K562 (cell line): ENCODE measurements around the gene AGAP1. TPM values are rescaled to one million over a fixed set of nuclear protein-coding genes. Genes with fewer than 3 reads are reported as not detected.

Experiments
- ARNT ChIP-seq, 2 experiments: fragments of 450-650 bp; IDR thresholded peaks; 2 replicates each; pipeline ENCODE4 v1.6.1; 2016; ENCODE audit warnings: mild to moderate bottlenecking in 1 of 2
- ATF3 ChIP-seq, 2 experiments: fragments of 450-650 bp in 1 of 2; sonication (generic) in 1 of 2; formaldehyde crosslinking in 1 of 2; IDR thresholded peaks in 1 of 2; conservative IDR thresholded peaks in 1 of 2; 2 replicates each; pipeline versions ENCODE4 v1.6.1 to v1.8.1; 2016 to 2023; ENCODE audit warnings: mild to moderate bottlenecking in 2 of 2, moderate library complexity in 2 of 2, inconsistent platforms in 1 of 2, missing genetic modification reagents in 1 of 2
- CREB5 ChIP-seq: fragments of 250-450 bp; sonication (Bioruptor Pico); IDR thresholded peaks from 2 replicates; pipeline ENCODE4 v1.5.0; 2020; ENCODE audit warnings: mild to moderate bottlenecking
- CUX1 ChIP-seq: fragments of 200-800 bp; sonication (Bioruptor generic); IDR thresholded peaks from 2 replicates; pipeline ENCODE4 v1.6.1; 2016; ENCODE audit warnings: missing genetic modification characterization, missing compliant biosample characterization
- FOS ChIP-seq: IDR thresholded peaks from 3 replicates; pipeline ENCODE4 v1.6.1; 2011; ENCODE audit not compliant: insufficient read length; ENCODE audit errors: extremely low read depth
- HDAC2 ChIP-seq: fragments of 450-650 bp; IDR thresholded peaks from 2 replicates; pipeline ENCODE4 v1.6.1; 2016; ENCODE audit warnings: mild to moderate bottlenecking
- JUN ChIP-seq, 2 experiments: sonication (generic) in 1 of 2; formaldehyde crosslinking in 1 of 2; IDR thresholded peaks; 2 replicates each; pipeline versions ENCODE4 v1.6.1 to v1.8.0; 2012 to 2022; ENCODE audit warnings: borderline replicate concordance in 2 of 2, mild to moderate bottlenecking in 2 of 2, improper control_type of control experiment in 1 of 2, low read depth in 1 of 2, low read length in 1 of 2, missing genetic modification reagents in 1 of 2
- L3MBTL2 ChIP-seq: fragments of 450-650 bp; IDR thresholded peaks from 2 replicates; pipeline ENCODE4 v1.6.1; 2016; ENCODE audit warnings: mild to moderate bottlenecking, moderate library complexity
- MAFG ChIP-seq: fragments of 450-650 bp; conservative IDR thresholded peaks from 2 replicates; pipeline ENCODE4 v1.6.1; 2016; ENCODE audit warnings: missing genetic modification characterization, missing compliant biosample characterization
- MITF ChIP-seq: IDR thresholded peaks from 2 replicates; pipeline ENCODE4 v1.6.1; 2014; ENCODE audit warnings: antibody characterized with exemption
- NFYB ChIP-seq: IDR thresholded peaks from 2 replicates; pipeline ENCODE4 v1.6.1; 2011; ENCODE audit warnings: mild to moderate bottlenecking, moderate library complexity; ENCODE audit not compliant: insufficient read length; ENCODE audit errors: extremely low read depth
- NR2C1 ChIP-seq, 2 experiments: fragments of 450-650 bp; IDR thresholded peaks; 2 replicates each; pipeline ENCODE4 v1.6.1; 2017; ENCODE audit warnings: mild to moderate bottlenecking in 2 of 2, antibody characterized with exemption in 1 of 2, inconsistent platforms in 1 of 2, missing compliant biosample characterization in 1 of 2, missing genetic modification characterization in 1 of 2
- PREB ChIP-seq: sonication (generic); formaldehyde crosslinking; IDR thresholded peaks from 2 replicates; pipeline ENCODE4 v1.8.1; 2023; ENCODE audit warnings: mild to moderate bottlenecking, missing genetic modification reagents
- ZC3H11A ChIP-seq: IDR thresholded peaks from 2 replicates; pipeline ENCODE4 v1.6.1; 2012; ENCODE audit warnings: low read depth, low read length, improper control_type of control experiment
- ZFP30 ChIP-seq: fragments of 250-450 bp; sonication (Bioruptor Pico); IDR thresholded peaks from 2 replicates; pipeline ENCODE4 v1.8.0; 2022; ENCODE audit warnings: moderate library complexity, mild to moderate bottlenecking, inconsistent platforms, borderline replicate concordance
- ZNF146 ChIP-seq: IDR thresholded peaks from one replicate; pipeline ENCODE4 v1.6.1; 2018; ENCODE audit warnings: missing compliant biosample characterization; ENCODE audit not compliant: unreplicated experiment
- ZNF217 ChIP-seq: sonication (generic); formaldehyde crosslinking; IDR thresholded peaks from 2 replicates; pipeline ENCODE4 v1.8.0; 2022; ENCODE audit warnings: mild to moderate bottlenecking, missing genetic modification reagents
- polyA plus RNA-seq, 8 experiments: library from polyadenylated mRNA; depleted of rRNA in 4 of 8; stranded (reverse) in 5 of 8; unstranded in 3 of 8; fragments of >200 nt; fragmentation: Nextera tagmentation in 2 of 8; fragmentation: Illumina TruSeq in 1 of 8; extraction: Ambion mirVana in 2 of 8; extraction: Trizol in 1 of 8; gene quantifications; 2 replicates each; pipeline versions ENCODE4 v1.2.1 to v1.2.3, GENCODE V29; 2011 to 2014; ENCODE audit warnings: inconsistent platforms in 1 of 8, missing spikeins in 1 of 8
- total RNA-seq, 7 experiments: library from RNA; depleted of rRNA in 6 of 7; stranded (reverse); fragments of >200 nt in 6 of 7; fragmentation: Illumina TruSeq in 2 of 7; extraction: Trizol in 2 of 7; gene quantifications; 2 replicates each; pipeline versions ENCODE4 v1.2.1 to v1.2.3, GENCODE V29; 2011 to 2021; ENCODE audit warnings: low replicate concordance in 1 of 7

AGAP1 gene
- total and polyA plus RNA-seq, 9 of the 15 experiments (the other 6 are each of a cell fraction or from before 2014, with no cell fraction given): 1.3 to 24.0 (median 10.6) TPM

- TF ChIP-seq CUX1 (CRISPR knock-in tag): no peak
- no peak for TF ChIP-seq ZFP30 (CRISPR knock-in tag)
- peak; percentile 50 for TF ChIP-seq FOS
- no peak for TF ChIP-seq ZNF146 (CRISPR knock-in tag)
- no peak for TF ChIP-seq PREB (CRISPR knock-in tag)
- no peak for TF ChIP-seq ZC3H11A
- no peak for TF ChIP-seq NFYB
- no peak for TF ChIP-seq ZNF217 (CRISPR knock-in tag)
- TF ChIP-seq JUN (IDR thresholded peaks at IDR 0.05; ENCODE audit: borderline replicate concordance, low read depth, low read length): peak; percentile 85
- TF ChIP-seq JUN (CRISPR knock-in tag; IDR thresholded peaks at IDR 0.05; ENCODE audit: borderline replicate concordance): no peak
- no peak for TF ChIP-seq MITF
- TF ChIP-seq CREB5 (CRISPR knock-in tag): no peak
- no peak for TF ChIP-seq NR2C1 (IDR thresholded peaks at IDR 0.05)
- TF ChIP-seq NR2C1 (tag; IDR thresholded peaks at IDR 0.05): no peak
- TF ChIP-seq MAFG: peak; percentile 57
- TF ChIP-seq HDAC2: no peak
- TF ChIP-seq ARNT (IDR thresholded peaks at IDR 0.05): no peak
- peak; percentile 59 for TF ChIP-seq L3MBTL2
- TF ChIP-seq ATF3 (IDR thresholded peaks at IDR 0.05): peak; percentile 92
- peak; percentile 74; the same call in 1 of the 2 replicates for TF ChIP-seq ATF3 (CRISPR knock-in tag; conservative IDR thresholded peaks at IDR 0.05)
Observed at GRCh38 chr2:235485362-235485761, 8.5 kb upstream of the AGAP1 start (continued).
